Liver (tissue), 9 donors: ENCODE results near the gene ENAH. TPM values are rescaled to one million over a fixed set of nuclear protein-coding genes. Genes with fewer than 3 reads are reported as not detected.

Experiments
- DNase-seq: peaks from one replicate; pipeline ENCODE4 v3.0.0-alpha.2; 2017; ENCODE audit warnings: low spot score
- H3K27ac ChIP-seq, 2 donors: one replicate each; pipeline ENCODE4 v1.7.0; 2013; ENCODE audit warnings: inconsistent platforms in 2 of 2, low read length in 2 of 2, control low read depth in 1 of 2, low read depth in 1 of 2, mild to moderate bottlenecking in 1 of 2
- H3K27me3 ChIP-seq, 4 donors: one replicate each; pipeline versions ENCODE4 v1.6.1 to v1.7.0; 2013; ENCODE audit warnings: low read length in 3 of 4, inconsistent platforms in 1 of 4, mild to moderate bottlenecking in 1 of 4, moderate library complexity in 1 of 4; ENCODE audit not compliant: control insufficient read depth in 4 of 4, insufficient read depth in 4 of 4
- H3K36me3 ChIP-seq, 4 donors: one replicate each; pipeline versions ENCODE4 v1.6.1 to v1.7.0; 2013; ENCODE audit warnings: low read length in 3 of 4, mild to moderate bottlenecking in 3 of 4, low read depth in 1 of 4, moderate library complexity in 1 of 4; ENCODE audit not compliant: control insufficient read depth in 4 of 4, insufficient read depth in 3 of 4
- H3K4me1 ChIP-seq, 4 donors: one replicate each; pipeline versions ENCODE4 v1.6.1 to v1.7.0; 2013; ENCODE audit warnings: low read length in 3 of 4, mild to moderate bottlenecking in 3 of 4, moderate library complexity in 1 of 4; ENCODE audit not compliant: control insufficient read depth in 4 of 4, insufficient read depth in 4 of 4
- H3K4me3 ChIP-seq, 3 donors: one replicate each; pipeline versions ENCODE4 v1.6.1 to v1.7.0; 2013; ENCODE audit warnings: low read length in 3 of 3, control low read depth in 1 of 3, low read depth in 1 of 3, mild to moderate bottlenecking in 1 of 3
- H3K9ac ChIP-seq, 2 donors: one replicate each; pipeline ENCODE4 v1.7.0; 2013; ENCODE audit warnings: low read length in 2 of 2, mild to moderate bottlenecking in 2 of 2, moderate library complexity in 2 of 2, control low read depth in 1 of 2, low read depth in 1 of 2
- H3K9me3 ChIP-seq, 4 donors: one replicate each; pipeline versions ENCODE4 v1.6.1 to v1.7.0; 2013; ENCODE audit warnings: low read length in 3 of 4; ENCODE audit not compliant: control insufficient read depth in 4 of 4
- CTCF ChIP-seq: fragments of 150-350 bp; IDR thresholded peaks from 2 replicates; pipeline ENCODE4 v1.5.1; 2017; ENCODE audit warnings: improper control_type of control experiment, low read depth, low read length; ENCODE audit not compliant: missing input control
- FOXA1 ChIP-seq: IDR thresholded peaks from 2 replicates; pipeline ENCODE4 v1.6.1; 2016; ENCODE audit warnings: antibody characterized with exemption
- GABPA ChIP-seq, 2 donors: IDR thresholded peaks in 1 of 2; conservative IDR thresholded peaks in 1 of 2; 2 replicates each; pipeline ENCODE4 v1.6.1; 2016; ENCODE audit warnings: antibody characterized with exemption in 2 of 2, mild to moderate bottlenecking in 1 of 2, moderate library complexity in 1 of 2
- HNF4A ChIP-seq, 2 donors: conservative IDR thresholded peaks; 2 replicates each; pipeline ENCODE4 v1.6.1; 2016; ENCODE audit warnings: antibody characterized with exemption in 2 of 2, mild to moderate bottlenecking in 2 of 2
- JUND ChIP-seq, 2 donors: IDR thresholded peaks; 2 replicates each; pipeline ENCODE4 v1.6.1; 2016; ENCODE audit warnings: antibody characterized with exemption in 2 of 2
- NR2F2 ChIP-seq: IDR thresholded peaks from 2 replicates; pipeline ENCODE4 v1.6.1; 2016; ENCODE audit warnings: antibody characterized with exemption
- RAD21 ChIP-seq, 2 donors: IDR thresholded peaks; 2 replicates each; pipeline ENCODE4 v1.6.1; 2016; ENCODE audit warnings: antibody characterized with exemption in 2 of 2, mild to moderate bottlenecking in 2 of 2
- REST ChIP-seq: IDR thresholded peaks from 2 replicates; pipeline ENCODE4 v1.6.1; 2016; ENCODE audit warnings: antibody characterized with exemption, mild to moderate bottlenecking
- RXRA ChIP-seq, 2 donors: IDR thresholded peaks; 2 replicates each; pipeline ENCODE4 v1.6.1; 2017 to 2018; ENCODE audit warnings: antibody characterized with exemption in 2 of 2, mild to moderate bottlenecking in 1 of 2
- SP1 ChIP-seq: IDR thresholded peaks from 2 replicates; pipeline ENCODE4 v1.6.1; 2018; ENCODE audit warnings: antibody characterized with exemption, mild to moderate bottlenecking
- TAF1 ChIP-seq: conservative IDR thresholded peaks from 2 replicates; pipeline ENCODE4 v1.6.1; 2016; ENCODE audit warnings: antibody characterized with exemption, mild to moderate bottlenecking
- YY1 ChIP-seq: IDR thresholded peaks from 2 replicates; pipeline ENCODE4 v1.6.1; 2016; ENCODE audit warnings: antibody characterized with exemption, mild to moderate bottlenecking
- ZBTB33 ChIP-seq: IDR thresholded peaks from 2 replicates; pipeline ENCODE4 v1.6.1; 2016; ENCODE audit warnings: antibody characterized with exemption
- WGBS: extraction: QIAGEN DNeasy Blood & Tissue Kit; methylation state at CpG from one replicate; pipeline ENCODE4 v1.1.7; 2013; 5-methylcytosine and 5-hydroxymethylcytosine counted together
- polyA plus RNA-seq, 2 donors: library from polyadenylated mRNA; stranded (reverse) in 1 of 2; unstranded in 1 of 2; fragments of 200-250 nt in 1 of 2; fragments of >200 nt in 1 of 2; fragmentation: Nextera tagmentation in 1 of 2; extraction: Ambion mirVana in 1 of 2; gene quantifications; one replicate each; pipeline versions ENCODE4 v1.2.1 to v1.2.3, GENCODE V29; 2013 to 2015
- total RNA-seq, 2 donors: library from RNA; depleted of rRNA; stranded (reverse); fragments of >200 nt; gene quantifications; one replicate each; pipeline ENCODE4 v1.2.3, GENCODE V29; 2014
- donor health status: healthy.
- donor health status: healthy.
- donor health status: healthy.
- donor health status: healthy.
- donor health status: healthy.

Gene ENAH
- total and polyA plus RNA-seq, 4 donors, result 2.8 to 8.4 (median 4.5) TPM

GRCh38 chr1:225631021-225631663 lies 21.8 kb downstream of the ENAH start:
- peaks cover 0 to 4% (median 0%) of the 10 kb centered on the region in 4 donors for H3K4me1 ChIP-seq

More at GRCh38 chr1:225631021-225631663, 21.8 kb downstream of the ENAH start:
- Histone ChIP-seq H3K27ac (no peak overlapping the region), H3K27me3 (no peaks in the 10 kb centered on the region), H3K9me3 (no peaks in the 10 kb centered on the region), H3K9ac (no peak overlapping the region), H3K4me3 (no peak overlapping the region), H3K36me3 (no peaks in the 10 kb centered on the region)
- TF ChIP-seq CTCF (no peak), YY1 (no peak), RXRA (IDR thresholded peaks at IDR 0.05) (no peak), ZBTB33 (no peak), JUND (IDR thresholded peaks at IDR 0.05) (no peak), NR2F2 (no peak), HNF4A (conservative IDR thresholded peaks at IDR 0.05) (no peak), GABPA (IDR thresholded peaks at IDR 0.05 in 1 of 2, conservative IDR thresholded peaks at IDR 0.05 in 1 of 2) (no peak), FOXA1 (no peak), RAD21 (IDR thresholded peaks at IDR 0.05) (no peak), TAF1 (no peak), REST (no peak), SP1 (no peak)
- 92% methylated on average over 6 of the region's 6 CpGs for WGBS
- no peak for DNase-seq
